DOHH2 (cell line): Measurements from ENCODE around the gene PRKAR1B.

Source experiments
- H3F3A ChIP-seq: fragments of 200-600 bp; sonication (generic), shearing (Covaris generic); 2 replicates; pipeline ENCODE4 v1.6.0; 2016; ENCODE audit warnings: antibody characterized with exemption, mild to moderate bottlenecking; ENCODE audit not compliant: control insufficient read depth, insufficient read depth
- H3K27ac ChIP-seq: fragments of 200-600 bp; sonication (generic); 2 replicates; pipeline ENCODE4 v1.5.1; 2014; ENCODE audit warnings: low read depth, mild to moderate bottlenecking, low read length, moderate library complexity
- H3K27me3 ChIP-seq: fragments of 200-600 bp; sonication (generic); 2 replicates; pipeline ENCODE4 v1.6.1; 2014; ENCODE audit warnings: mild to moderate bottlenecking, low read length, mixed read lengths; ENCODE audit not compliant: control insufficient read depth
- H3K36me3 ChIP-seq: fragments of 200-600 bp; sonication (generic); 2 replicates; pipeline ENCODE4 v1.6.1; 2014; ENCODE audit warnings: mild to moderate bottlenecking, low read length, moderate library complexity, mixed read lengths; ENCODE audit not compliant: control insufficient read depth
- H3K4me1 ChIP-seq: fragments of 200-600 bp; sonication (generic); 2 replicates; pipeline ENCODE4 v1.6.1; 2014; ENCODE audit warnings: mild to moderate bottlenecking, low read length, mixed read lengths; ENCODE audit not compliant: control insufficient read depth
- H3K4me2 ChIP-seq: fragments of 200-600 bp; sonication (generic); 2 replicates; pipeline ENCODE4 v1.6.0; 2014; ENCODE audit warnings: mild to moderate bottlenecking, low read length, moderate library complexity
- H3K4me3 ChIP-seq: fragments of 200-600 bp; sonication (generic); 2 replicates; pipeline ENCODE4 v1.5.1; 2014; ENCODE audit warnings: mild to moderate bottlenecking, low read length, mixed read lengths
- H3K79me2 ChIP-seq: fragments of 200-600 bp; sonication (generic); 2 replicates; pipeline ENCODE4 v1.6.1; 2014; ENCODE audit warnings: mild to moderate bottlenecking, low read length, mixed read lengths; ENCODE audit not compliant: control insufficient read depth
- H3K9me2 ChIP-seq: fragments of 200-600 bp; sonication (generic); replicated peaks from 2 replicates; pipeline ENCODE4 v1.6.1; 2014; ENCODE audit warnings: mild to moderate bottlenecking, low read length, mixed read lengths; ENCODE audit not compliant: control insufficient read depth
- H3K9me3 ChIP-seq: fragments of 200-600 bp; sonication (generic); 2 replicates; pipeline ENCODE4 v1.6.1; 2014; ENCODE audit warnings: antibody characterized with exemption, low read length, mixed read lengths; ENCODE audit not compliant: control insufficient read depth, insufficient read depth
- H4K20me1 ChIP-seq: fragments of 200-600 bp; sonication (generic); 2 replicates; pipeline ENCODE4 v1.6.0; 2014; ENCODE audit warnings: low read depth, mild to moderate bottlenecking, antibody characterized with exemption, low read length, moderate library complexity; ENCODE audit not compliant: control insufficient read depth, insufficient read depth
- EZH2phosphoT487 ChIP-seq: fragments of 200-600 bp; sonication (generic); IDR thresholded peaks from 2 replicates; pipeline ENCODE4 v1.6.1; 2017; ENCODE audit warnings: borderline replicate concordance, mild to moderate bottlenecking, antibody characterized with exemption, low read length, moderate library complexity, mixed read lengths
- TF ChIP-seq, protein P1 (sequence below): fragments of 200-600 bp; sonication (generic); IDR thresholded peaks from one replicate; pipeline ENCODE4 v1.5.1; 2014; ENCODE audit warnings: antibody characterized with exemption, mild to moderate bottlenecking, low read depth, low read length; ENCODE audit not compliant: poor library complexity, severe bottlenecking

Gene PRKAR1B

DNA sequence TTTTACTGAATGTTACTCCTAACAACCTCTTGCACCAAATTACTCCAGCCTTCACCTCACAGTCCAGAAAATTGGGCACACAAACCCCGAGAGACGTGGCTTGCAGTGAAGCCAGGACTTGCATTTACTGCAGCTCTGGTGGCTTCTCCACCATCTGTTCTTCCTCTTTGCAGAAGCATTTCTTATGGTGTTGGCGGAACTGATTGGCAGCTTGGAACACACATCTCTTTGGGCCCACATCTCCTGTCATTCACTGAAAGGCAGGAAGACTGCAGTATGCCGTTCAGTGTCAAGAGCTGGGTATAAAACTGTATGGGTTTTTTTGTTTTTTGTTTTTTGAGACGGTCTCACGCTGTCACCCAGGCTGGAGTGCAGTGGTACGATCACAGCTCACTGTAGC, 38.3 kb upstream of the PRKAR1B start:
- Histone ChIP-seq H3K27me3 (no peaks in the 10 kb centered on the region), H3K4me1 (no peaks in the 10 kb centered on the region), H3F3A (no peaks in the 10 kb centered on the region), H4K20me1 (no peaks in the 10 kb centered on the region), H3K36me3 (peaks cover 66% of the 10 kb centered on the region), H3K9me3 (no peaks in the 10 kb centered on the region), H3K9me2 (no peaks in the 10 kb centered on the region), H3K27ac (no peak overlapping the region), H3K79me2 (no peaks in the 10 kb centered on the region), H3K4me2 (no peak overlapping the region), H3K4me3 (no peak overlapping the region)
- TF ChIP-seq, protein P1, sequence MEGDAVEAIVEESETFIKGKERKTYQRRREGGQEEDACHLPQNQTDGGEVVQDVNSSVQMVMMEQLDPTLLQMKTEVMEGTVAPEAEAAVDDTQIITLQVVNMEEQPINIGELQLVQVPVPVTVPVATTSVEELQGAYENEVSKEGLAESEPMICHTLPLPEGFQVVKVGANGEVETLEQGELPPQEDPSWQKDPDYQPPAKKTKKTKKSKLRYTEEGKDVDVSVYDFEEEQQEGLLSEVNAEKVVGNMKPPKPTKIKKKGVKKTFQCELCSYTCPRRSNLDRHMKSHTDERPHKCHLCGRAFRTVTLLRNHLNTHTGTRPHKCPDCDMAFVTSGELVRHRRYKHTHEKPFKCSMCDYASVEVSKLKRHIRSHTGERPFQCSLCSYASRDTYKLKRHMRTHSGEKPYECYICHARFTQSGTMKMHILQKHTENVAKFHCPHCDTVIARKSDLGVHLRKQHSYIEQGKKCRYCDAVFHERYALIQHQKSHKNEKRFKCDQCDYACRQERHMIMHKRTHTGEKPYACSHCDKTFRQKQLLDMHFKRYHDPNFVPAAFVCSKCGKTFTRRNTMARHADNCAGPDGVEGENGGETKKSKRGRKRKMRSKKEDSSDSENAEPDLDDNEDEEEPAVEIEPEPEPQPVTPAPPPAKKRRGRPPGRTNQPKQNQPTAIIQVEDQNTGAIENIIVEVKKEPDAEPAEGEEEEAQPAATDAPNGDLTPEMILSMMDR, result no peak
- TF ChIP-seq EZH2phosphoT487, result no peak

- Histone ChIP-seq H3K4me1 (no peaks in the 10 kb centered on the region), H4K20me1 (no peaks in the 10 kb centered on the region), H3K4me2 (no peak overlapping the region), H3K27ac (no peak overlapping the region), H3K9me3 (no peaks in the 10 kb centered on the region), H3K36me3 (peaks cover 75% of the 10 kb centered on the region), H3F3A (no peaks in the 10 kb centered on the region), H3K4me3 (no peak overlapping the region), H3K79me2 (no peaks in the 10 kb centered on the region), H3K9me2 (no peaks in the 10 kb centered on the region), H3K27me3 (no peaks in the 10 kb centered on the region)
- TF ChIP-seq EZH2phosphoT487, result no peak
- TF ChIP-seq, protein P1, result no peak
Measured at GRCh38 chr7:763762-764161, 36.7 kb upstream of the PRKAR1B start.

DNA sequence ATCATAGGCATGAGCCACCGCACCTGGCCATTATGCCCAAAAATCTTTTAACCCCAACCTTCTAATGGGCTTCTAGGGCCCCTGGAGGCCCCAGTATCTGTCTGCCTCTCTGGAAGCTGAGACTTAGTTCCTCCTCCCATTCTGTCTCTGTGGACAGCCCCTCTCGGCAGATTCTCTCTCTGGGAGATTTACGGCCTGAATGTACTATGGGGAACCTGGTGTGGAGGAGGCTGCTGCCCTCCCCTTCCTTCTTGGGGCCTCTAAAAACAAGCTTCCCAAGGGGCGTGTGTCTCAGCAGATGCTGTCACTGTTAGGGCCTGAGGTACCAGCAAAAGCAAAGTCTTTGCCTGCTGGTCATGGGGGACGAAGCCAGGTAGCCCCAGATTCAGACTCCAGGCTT, 35.8 kb upstream of the PRKAR1B start:
- peaks cover 80% of the 10 kb centered on the region for H3K36me3 ChIP-seq
- H3K27ac ChIP-seq, result no peak overlapping the region
- TF ChIP-seq, protein P1, result no peak
- no peak for TF ChIP-seq EZH2phosphoT487
- H3K9me2 ChIP-seq, result no peaks in the 10 kb centered on the region
- no peak overlapping the region for H3K4me2 ChIP-seq
- H4K20me1 ChIP-seq, result no peaks in the 10 kb centered on the region
- H3K27me3 ChIP-seq, result no peaks in the 10 kb centered on the region
- H3F3A ChIP-seq, result no peaks in the 10 kb centered on the region
- H3K79me2 ChIP-seq, result no peaks in the 10 kb centered on the region
- H3K4me1 ChIP-seq, result no peaks in the 10 kb centered on the region
- no peak overlapping the region for H3K4me3 ChIP-seq
- no peaks in the 10 kb centered on the region for H3K9me3 ChIP-seq

- TF ChIP-seq, protein P1, result no peak
- no peak for TF ChIP-seq EZH2phosphoT487
- H3K4me2 ChIP-seq, result no peak overlapping the region
- H3K79me2 ChIP-seq, result no peaks in the 10 kb centered on the region
- peaks cover 87% of the 10 kb centered on the region for H3K36me3 ChIP-seq
- no peaks in the 10 kb centered on the region for H3K27me3 ChIP-seq
- no peaks in the 10 kb centered on the region for H4K20me1 ChIP-seq
- no peaks in the 10 kb centered on the region for H3F3A ChIP-seq
- H3K4me1 ChIP-seq, result no peaks in the 10 kb centered on the region
- H3K9me3 ChIP-seq, result no peaks in the 10 kb centered on the region
- no peak overlapping the region for H3K4me3 ChIP-seq
- no peaks in the 10 kb centered on the region for H3K9me2 ChIP-seq
- no peak overlapping the region for H3K27ac ChIP-seq
Measured at GRCh38 chr7:761631-762030, 34.5 kb upstream of the PRKAR1B start.
